H7 (cell line): ENCODE measurements around the gene ASB1. TPM values are rescaled to one million over a fixed set of nuclear protein-coding genes. Genes with fewer than 3 reads are reported as not detected.

Experiments
- DNase-seq: peaks from one replicate; pipeline ENCODE4 v3.0.0; 2012
- H3K27me3 ChIP-seq: 2 replicates; pipeline ENCODE4 v1.6.0; 2011; ENCODE audit warnings: mild to moderate bottlenecking, low read length; ENCODE audit not compliant: control insufficient read depth, insufficient read depth
- H3K36me3 ChIP-seq: replicated peaks from 2 replicates; pipeline ENCODE4 v1.5.1; 2011; ENCODE audit warnings: low read length; ENCODE audit not compliant: control insufficient read depth, insufficient read depth
- H3K4me3 ChIP-seq: 2 replicates; pipeline ENCODE4 v1.5.1; 2011; ENCODE audit warnings: low read depth, mild to moderate bottlenecking, control low read depth, low read length, moderate library complexity; ENCODE audit not compliant: insufficient read depth
- total RNA-seq: library from RNA; depleted of rRNA; stranded (reverse); fragments of >200 nt; shearing (Covaris generic); gene quantifications from 2 replicates; pipeline ENCODE4 v1.2.3, GENCODE V29; 2014

The ASB1 gene
- total RNA-seq, 1 experiment from 2014 or later: 26.5 TPM

DNA sequence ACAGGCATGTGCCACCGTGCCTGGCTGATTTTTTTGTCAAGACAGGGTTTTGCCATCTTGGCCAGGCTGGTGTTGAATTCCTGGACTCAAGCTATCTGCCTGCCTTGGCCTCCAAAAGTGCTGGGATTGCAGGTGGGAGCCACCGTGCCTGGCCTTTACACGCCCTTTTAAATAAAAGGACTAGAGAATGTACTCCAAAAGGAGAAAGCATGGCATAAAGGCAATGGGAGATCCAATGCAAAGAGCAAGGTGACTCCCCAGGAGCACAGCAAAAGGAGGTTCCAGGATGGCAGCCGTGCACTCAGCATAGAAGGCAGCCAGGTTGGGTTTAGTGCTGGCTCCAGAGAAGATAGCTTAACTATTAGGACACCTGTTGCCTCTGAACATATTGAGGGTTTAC is 27.1 kb downstream of the ASB1 start:
- peaks cover 8% of the 10 kb centered on the region for H3K36me3 ChIP-seq
- DNase-seq: no peak
- H3K27me3 ChIP-seq: no peaks in the 10 kb centered on the region
- no peak overlapping the region for H3K4me3 ChIP-seq

DNA sequence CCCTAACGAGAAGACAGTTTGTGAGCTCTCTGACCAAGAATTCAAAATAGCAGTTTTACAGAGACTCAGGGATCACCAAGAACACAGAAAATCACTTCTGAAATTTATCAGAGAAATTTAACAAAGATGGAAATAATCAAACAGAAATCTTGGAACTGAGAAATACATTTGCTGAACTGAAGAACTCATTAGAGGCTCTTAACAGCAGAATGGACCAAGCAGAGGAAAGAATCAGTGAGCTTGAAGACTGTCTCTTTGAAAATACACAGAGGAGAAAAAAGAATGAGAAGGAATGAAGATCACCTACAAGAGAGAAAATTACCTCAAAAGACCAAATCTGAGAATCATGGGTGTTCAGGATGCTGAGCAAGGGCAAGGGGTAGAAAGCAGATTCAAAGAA is 29.7 kb downstream of the ASB1 start:
- Histone ChIP-seq H3K36me3 (no peaks in the 10 kb centered on the region), H3K27me3 (no peaks in the 10 kb centered on the region), H3K4me3 (no peak overlapping the region)
- DNase-seq: no peak

- DNase-seq: no peak
- Histone ChIP-seq H3K27me3 (no peaks in the 10 kb centered on the region), H3K4me3 (no peak overlapping the region), H3K36me3 (no peaks in the 10 kb centered on the region)
These were observed 30.5 kb downstream of the ASB1 start for GRCh38 chr2:238456970-238457926.

DNA sequence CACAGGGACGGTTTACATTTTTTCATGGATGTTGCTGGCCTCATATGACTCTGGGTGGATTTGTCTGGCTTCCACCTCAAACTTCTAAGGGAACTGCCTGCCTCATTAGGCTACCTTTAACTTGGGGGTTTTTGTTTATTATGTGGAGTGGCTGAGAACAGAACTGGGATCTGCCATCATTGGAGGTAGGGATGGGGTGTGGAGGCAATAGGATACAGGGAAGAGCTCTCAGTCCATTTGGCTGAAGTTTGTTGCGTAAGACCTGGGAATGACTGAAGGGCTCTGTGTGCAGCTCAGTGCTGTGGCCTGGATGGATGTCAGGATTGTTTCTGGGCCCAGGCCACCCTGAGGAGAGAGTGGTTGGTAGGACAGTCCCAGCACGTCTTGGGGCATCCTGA is 31.2 kb downstream of the ASB1 start:
- no peak overlapping the region for H3K4me3 ChIP-seq
- no peaks in the 10 kb centered on the region for H3K36me3 ChIP-seq

GRCh38 chr2:238458651-238459050 is 31.9 kb downstream of the ASB1 start:
- DNase-seq: no peak
- no peaks in the 10 kb centered on the region for H3K36me3 ChIP-seq
- H3K27me3 ChIP-seq: no peaks in the 10 kb centered on the region
- H3K4me3 ChIP-seq: no peak overlapping the region

More for the DNA sequence above, 31.2 kb downstream of the ASB1 start:
- no peak for DNase-seq
- H3K27me3 ChIP-seq: no peaks in the 10 kb centered on the region

DNA sequence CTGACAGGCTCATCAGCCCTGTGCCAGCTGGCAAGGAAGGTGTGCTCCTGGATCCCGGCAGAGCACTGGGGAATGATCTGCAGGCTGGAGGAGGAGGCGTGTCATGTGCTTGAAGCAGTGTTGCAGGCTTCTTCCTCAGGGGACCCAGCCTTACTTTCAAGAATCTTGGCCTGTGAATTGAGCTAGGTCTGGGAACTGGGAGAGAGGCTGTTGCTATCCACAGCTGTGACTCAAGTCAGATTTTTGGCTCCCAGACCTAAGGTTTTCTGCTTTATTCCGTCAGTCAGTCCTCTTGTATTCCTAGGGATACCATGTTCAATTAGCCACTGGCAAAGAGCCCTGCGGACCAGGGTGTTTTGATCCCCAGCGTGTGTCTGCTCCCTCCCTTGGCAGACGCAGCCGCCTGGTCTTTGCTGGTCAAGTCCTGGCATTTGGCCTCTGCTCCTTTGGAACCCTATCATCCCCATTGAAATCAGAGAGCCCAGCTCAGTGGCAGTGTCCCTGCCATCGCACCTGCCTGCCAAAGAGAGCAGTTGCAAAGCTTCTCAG is 32.4 kb downstream of the ASB1 start:
- Histone ChIP-seq H3K4me3 (no peak overlapping the region), H3K36me3 (no peaks in the 10 kb centered on the region), H3K27me3 (no peaks in the 10 kb centered on the region)
- no peak for DNase-seq

GRCh38 chr2:238461051-238461450 is 34.3 kb downstream of the ASB1 start:
- Histone ChIP-seq H3K4me3 (no peak overlapping the region), H3K27me3 (no peaks in the 10 kb centered on the region), H3K36me3 (no peaks in the 10 kb centered on the region)
- DNase-seq: no peak

DNA sequence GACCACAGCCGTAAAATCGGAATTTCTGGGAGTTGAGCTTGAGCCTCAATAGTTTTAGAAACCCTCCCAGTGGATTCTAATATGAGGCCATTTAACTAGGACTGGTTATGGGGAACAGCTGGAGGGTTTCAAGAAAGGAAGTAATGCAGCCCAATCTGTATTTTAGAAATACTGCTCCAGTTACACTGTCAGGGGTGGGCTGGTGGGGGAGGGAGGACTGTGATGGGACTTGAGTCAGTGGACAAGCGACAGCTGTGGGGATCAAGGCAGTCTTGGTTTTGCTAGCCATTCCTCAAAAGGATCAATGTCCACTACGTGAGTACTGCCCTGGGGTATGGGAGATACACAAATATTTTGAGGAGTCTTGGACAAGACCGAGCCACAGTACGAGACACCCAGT is 34.8 kb downstream of the ASB1 start:
- no peak for DNase-seq
- no peak overlapping the region for H3K4me3 ChIP-seq
- no peaks in the 10 kb centered on the region for H3K27me3 ChIP-seq
- no peaks in the 10 kb centered on the region for H3K36me3 ChIP-seq

- DNase-seq: no peak
- H3K36me3 ChIP-seq: no peaks in the 10 kb centered on the region
- no peak overlapping the region for H3K4me3 ChIP-seq
- H3K27me3 ChIP-seq: no peaks in the 10 kb centered on the region
These were observed 35.2 kb downstream of the ASB1 start for GRCh38 chr2:238461916-238462315.

DNA sequence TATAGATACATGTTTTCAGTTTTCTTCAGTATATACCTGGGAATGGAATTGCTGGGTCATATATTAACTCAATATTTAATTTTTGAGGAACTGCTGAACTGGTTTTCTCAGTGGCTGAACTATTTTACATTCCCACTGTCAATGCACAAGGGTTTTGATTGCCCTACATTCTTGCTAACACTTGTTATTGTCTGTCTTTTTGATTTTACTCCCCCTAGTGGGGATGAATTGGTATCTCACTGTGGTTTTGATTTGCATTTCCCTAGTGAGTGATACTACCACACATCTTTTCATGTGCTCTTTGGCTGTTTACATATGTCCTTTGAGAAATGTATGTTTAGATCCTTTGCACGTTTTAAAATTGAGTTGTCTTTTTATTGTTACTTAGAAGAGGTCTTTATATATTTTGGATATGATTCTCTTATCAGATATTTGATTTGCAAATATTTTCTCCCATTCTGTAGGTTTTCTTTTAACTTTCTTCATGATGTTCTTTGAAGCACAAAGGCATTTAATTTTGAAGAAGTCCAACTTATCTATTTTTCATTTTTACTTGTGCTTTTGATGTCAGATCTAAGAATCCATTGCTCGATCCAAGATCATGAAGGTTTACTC is 36.2 kb downstream of the ASB1 start:
- no peak overlapping the region for H3K4me3 ChIP-seq
- no peaks in the 10 kb centered on the region for H3K27me3 ChIP-seq
- H3K36me3 ChIP-seq: no peaks in the 10 kb centered on the region
- DNase-seq: peak; percentile 73

- H3K36me3 ChIP-seq: no peaks in the 10 kb centered on the region
- H3K27me3 ChIP-seq: no peaks in the 10 kb centered on the region
- DNase-seq: peak; percentile 7
- no peak overlapping the region for H3K4me3 ChIP-seq
These were observed 37.7 kb downstream of the ASB1 start for GRCh38 chr2:238464389-238464788.

GRCh38 chr2:238465487-238466242 is 38.9 kb downstream of the ASB1 start:
- DNase-seq: no peak
- Histone ChIP-seq H3K4me3 (no peak overlapping the region), H3K27me3 (no peaks in the 10 kb centered on the region), H3K36me3 (no peaks in the 10 kb centered on the region)

DNA sequence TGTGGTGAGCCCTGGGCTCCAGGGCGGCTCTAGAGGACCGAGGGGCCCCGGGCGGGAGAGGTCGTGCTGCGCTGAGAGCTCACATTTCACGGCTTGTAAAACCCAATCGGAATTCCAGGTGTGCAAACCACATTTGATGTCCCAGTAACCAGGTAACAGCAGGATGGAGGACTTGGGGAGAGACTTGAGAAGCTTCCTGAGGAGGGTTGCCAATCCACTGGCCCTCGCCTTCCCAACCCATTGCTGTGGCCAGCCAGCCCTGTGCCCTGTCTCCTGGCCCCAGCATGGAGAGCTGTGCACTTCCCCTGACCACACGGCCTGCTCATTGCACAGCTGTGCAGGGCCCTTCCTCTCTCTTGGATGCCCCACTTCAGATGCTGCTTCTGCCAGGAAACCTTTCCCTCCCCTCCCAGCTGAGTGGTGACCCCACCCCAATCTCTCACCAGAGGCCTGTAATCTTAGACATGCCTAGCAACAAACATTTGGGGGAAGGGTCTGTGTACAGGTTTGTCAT is 39.6 kb downstream of the ASB1 start:
- peak; percentile 64 for DNase-seq
- no peaks in the 10 kb centered on the region for H3K36me3 ChIP-seq
- H3K4me3 ChIP-seq: no peak overlapping the region
- H3K27me3 ChIP-seq: no peaks in the 10 kb centered on the region

GRCh38 chr2:238467062-238467461 is 40.3 kb downstream of the ASB1 start:
- H3K36me3 ChIP-seq: no peaks in the 10 kb centered on the region
- no peaks in the 10 kb centered on the region for H3K27me3 ChIP-seq
- no peak for DNase-seq
- H3K4me3 ChIP-seq: no peak overlapping the region
